Suppressor macrophage treated with lipopolysaccharide for 4 hours (primary cell): ENCODE data around the gene SBK2.
"Not testable (repeated sequence)": the region's sequence is repeated elsewhere in the genome, so short reads cannot be mapped to it uniquely, and the experiment has no call there.

Experiments used
- DNase-seq: peaks from one replicate; pipeline ENCODE4 v3.0.0-alpha.2; 2020

Gene SBK2

DNA sequence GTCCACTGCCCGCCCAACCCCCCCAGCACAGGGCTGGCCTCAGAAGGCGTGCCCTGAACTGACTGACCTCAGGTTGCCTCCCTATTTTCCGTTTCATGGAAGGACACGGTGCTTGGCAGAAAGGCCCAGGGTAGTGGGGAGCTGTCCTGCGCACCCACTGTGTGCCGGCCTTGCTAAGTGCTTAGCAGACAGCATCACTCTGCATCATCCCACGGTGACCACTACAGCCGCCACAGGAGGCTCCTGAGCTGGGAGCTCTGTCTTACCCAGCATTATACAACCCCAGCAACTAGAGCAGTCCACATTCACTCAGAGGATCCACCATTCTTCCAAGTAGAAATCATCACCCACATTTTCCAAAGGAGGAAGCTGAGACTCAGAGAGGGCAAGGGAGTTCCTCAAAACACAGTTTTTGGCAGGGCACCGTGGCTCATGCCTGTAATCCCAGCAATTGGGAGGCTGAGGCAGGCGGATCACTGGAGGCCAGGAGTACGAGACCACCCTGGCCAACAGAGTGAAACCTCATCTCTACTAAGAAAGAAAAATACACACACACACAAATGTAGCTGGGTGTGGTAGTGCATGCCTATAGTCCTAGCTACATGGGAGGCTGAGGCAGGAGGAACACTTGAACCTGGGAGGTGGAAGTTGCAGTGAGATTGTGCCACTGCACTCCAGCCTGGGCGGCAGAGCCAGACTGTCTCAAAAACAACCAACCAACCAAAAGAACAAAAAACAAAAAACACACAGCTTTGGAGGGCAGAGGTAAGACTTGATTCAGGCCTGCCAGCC lies 1.6 kb downstream of the SBK2 start:
- peak; percentile 21 for DNase-seq

DNA sequence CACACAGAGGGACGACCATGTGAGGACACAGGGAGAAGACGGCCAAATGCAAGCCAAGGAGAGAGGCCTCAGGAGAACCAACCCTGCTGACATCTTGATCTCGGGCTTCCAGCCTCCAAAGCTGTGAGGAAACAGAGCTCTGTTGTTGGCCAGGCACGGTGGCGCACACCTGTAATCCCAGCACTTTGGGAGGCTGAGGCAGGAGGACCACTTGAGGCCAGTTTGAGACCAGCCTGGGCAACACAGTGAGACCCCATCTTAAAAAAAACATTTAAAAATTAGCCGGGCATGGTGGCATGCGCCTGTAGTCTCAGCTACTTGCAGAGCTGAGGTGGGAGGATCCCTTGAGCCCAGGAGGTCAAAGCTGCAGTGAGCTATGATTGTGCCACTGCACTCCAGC lies 2.7 kb downstream of the SBK2 start:
- DNase-seq, result not testable (repeated sequence)

DNA sequence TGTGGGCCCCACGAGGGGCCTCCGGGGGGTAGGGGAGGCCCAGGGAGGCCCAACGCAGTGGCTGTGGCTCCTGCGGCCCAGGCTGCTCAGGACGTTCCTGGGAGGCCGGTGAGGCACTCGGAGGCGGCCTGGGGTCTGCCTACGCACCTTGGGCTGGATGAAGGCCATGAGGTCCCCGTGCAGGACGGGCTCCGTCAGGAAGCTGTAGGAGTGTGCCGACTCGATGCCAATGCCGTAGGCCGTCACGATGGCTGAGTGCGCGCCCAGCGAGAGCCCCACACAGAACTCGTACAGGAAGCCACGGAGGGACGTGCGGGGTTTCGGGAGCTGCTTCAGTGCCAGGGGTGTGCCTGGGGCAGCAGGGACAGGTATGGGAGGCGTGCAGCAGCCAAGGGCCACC lies 5.9 kb downstream of the SBK2 start:
- no peak for DNase-seq

DNA sequence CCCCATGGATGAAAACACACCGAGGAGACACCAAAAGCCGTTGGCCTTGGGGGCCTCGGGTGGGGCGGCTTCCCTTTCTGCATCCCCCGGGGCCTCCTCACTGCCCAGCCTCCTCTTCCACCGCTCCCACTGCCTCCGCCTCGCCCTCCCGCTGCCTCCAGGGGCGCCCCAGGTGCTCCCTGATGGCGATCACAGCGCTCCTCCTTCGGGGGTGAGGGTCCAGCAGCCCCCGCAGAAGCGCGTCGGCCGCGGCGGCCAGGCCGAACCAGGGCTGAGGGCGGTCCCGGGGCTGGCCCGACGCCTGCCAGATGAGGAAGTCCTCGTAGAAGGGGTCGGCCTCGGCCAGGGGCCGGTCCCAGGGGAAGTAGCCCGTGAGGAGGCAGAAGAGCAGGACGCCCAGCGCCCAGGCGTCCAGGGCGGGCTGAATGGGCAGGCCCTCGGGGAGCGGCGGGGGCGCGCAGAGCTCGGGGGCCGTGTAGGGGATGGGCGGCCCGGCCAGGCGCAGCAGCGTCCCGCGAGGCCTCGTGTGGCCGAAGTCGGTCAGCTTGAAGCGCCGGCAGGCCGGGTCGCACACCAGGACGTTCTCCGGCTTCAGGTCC lies 7.2 kb downstream of the SBK2 start:
- no peak for DNase-seq

DNA sequence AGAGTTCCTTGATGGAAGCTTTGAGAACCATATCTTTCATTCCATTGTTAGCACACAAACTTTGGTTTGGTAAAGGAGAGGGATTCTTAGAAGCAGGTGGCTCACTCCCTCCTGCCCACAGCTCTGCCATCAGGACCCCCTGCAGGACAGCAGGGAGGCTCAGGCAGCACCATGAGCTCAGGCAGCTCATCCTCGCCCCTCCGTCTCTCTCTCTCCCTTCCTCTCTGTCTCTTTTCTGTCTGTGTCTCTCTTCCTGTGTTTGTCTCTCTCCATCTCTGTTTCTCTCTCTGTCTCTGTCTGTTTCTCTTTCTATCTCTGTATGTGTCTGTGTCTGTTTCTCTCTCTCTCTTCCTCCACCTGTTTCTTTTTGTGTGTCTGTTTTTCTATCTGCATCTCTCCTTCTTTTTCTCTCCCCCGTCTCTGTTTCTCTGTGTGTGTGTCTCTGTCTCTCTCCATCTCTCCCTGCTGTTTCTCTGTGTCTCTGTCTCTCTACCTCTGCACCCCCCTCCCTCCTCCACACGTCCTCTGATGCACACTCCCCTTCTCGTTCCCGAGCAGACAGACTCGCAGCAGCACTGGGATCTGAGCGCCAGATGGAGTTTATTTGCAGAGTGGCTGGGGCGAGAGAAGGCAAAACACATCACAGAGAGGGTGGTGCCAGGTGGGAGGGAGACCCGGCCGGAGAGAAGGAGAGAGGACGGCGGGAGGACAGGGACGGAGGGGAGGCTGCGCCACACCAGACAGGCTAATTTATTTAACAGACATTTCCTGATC lies 8.7 kb downstream of the SBK2 start:
- no peak for DNase-seq

DNA sequence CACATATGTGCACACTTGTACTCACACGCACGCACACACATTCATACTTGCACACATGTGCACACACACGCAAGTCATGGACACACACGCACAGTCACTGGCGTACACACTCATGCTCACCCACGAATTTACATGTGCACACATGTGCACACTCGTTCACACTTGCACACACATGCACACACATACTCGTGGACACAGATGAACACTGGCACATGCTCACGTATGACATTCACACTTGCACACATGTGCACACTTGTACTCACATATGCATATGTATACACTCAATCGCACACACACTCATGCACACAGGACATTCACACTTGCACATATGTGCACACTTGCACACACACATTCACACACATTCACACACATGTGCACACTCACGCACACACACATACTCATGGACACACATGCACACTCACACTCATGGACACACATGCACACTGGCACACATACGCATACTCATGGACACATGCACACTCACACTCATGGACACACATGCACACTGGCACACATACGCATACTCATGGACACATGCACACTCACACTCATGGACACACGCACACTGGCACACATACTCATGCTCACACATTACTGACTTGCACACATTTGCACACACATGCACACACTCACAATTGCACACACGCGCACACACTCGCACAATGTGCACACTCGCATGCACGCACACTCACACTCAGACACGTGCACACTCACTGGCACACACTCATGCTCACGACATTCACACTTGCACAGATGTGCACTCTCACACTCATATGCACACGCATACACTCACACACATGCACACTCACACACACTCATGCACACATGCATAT lies 9.5 kb downstream of the SBK2 start:
- no peak for DNase-seq

DNA sequence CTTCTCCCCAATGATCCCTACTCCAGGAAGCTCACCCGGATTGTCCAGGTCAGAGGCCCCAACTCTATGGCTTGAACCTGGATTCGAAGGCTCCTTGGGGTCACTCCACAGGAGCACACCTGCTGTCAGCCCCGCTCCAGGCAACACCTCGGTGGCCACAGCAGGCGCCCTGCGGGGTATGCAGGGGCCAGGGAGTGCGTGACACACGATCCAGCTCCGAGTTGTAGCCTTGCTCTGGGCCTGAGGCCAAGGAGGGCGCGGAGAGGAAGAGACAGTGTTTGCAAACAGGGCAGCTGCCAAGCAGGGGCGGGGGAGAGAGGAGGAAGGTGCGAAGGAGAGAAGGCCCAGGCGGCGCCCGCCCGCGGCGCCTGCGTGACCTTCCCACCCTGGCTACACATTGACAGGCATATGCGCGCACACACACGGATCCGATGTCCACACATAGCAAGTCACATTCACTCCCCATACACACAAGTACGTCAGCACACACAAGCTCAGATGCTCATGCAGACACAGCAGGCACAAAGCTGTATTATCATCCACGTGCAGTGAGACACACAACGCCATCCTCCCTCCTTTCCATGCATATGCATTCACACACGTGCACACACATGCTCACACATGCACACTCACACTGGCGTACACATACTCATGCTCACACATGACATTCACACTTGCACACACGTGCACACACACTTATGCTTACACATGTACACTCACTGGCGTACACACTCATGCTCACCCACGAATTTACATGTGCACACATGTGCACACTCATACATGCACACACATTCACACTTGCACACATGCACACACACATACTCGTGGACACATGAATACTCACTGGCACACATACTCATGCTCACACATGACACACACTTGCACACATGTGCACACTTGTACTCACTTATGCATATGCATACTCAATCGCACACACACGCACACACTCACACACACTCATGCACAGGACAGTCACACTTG lies 10.4 kb downstream of the SBK2 start:
- no peak for DNase-seq

DNA sequence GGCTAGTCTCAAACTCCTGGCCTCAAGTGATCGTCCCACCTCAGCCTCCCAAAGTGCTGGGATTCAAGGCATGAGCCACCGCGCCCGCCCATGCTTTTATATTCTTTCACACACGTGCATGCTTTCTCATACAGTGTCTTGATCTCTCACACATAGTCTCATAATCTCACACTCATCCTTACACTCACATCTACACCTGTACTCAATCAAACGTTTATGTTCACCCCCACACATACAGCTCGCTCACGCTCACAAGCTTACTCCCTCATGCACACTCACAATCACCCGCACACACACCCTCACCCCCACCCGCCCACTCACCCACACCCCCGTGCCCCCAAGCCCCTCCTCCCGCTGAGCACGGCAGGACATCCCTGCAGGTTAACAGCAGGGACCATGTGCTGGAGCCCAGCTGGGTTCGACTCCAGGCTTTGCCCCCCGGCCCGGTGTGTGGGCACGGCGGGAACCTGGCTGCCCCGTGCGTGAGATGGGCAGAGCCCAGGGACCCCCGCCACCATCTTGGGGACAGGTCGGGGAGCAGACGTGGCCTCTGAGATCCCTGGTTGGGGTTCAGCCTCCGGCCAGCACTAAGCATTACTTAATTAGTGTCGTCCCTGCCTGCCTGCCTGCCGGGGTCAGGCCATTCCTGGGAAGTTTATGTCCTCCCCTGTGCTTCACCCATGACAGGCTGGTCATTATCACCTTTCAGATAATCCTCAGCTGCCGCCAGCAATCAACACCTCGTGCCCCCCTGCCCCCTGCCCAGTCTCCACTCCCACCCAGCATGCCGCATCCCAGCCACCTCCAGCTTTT lies 11.4 kb downstream of the SBK2 start:
- no peak for DNase-seq

DNA sequence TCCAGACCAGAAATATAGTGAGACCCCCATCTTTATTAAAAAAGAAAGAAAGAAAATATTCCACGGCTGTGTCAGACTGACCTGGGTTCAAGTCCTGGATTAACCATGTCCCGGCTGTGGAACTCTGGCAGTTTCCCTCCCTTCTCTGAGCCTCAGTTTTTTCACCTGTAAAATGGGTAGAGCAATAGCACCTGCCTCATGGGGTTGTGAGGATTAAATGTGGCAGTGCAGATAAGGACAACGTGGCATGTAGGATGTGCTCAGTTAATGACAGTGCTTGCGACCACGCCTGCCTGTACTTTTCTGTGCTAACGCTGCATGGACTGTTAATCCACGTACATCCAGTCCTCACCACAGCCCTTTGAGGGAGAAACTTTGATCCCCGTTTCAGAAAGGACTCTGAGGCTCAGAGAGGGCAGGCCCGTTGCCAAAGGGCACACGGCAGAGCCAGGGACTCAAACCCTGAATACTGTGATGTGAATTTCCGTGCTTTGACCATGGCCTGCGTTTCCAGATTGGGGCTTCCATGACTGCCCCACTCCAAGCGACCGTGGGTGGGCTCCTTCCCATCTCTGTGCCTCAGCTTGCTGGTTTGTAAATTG lies 16.1 kb downstream of the SBK2 start:
- DNase-seq, result no peak

DNA sequence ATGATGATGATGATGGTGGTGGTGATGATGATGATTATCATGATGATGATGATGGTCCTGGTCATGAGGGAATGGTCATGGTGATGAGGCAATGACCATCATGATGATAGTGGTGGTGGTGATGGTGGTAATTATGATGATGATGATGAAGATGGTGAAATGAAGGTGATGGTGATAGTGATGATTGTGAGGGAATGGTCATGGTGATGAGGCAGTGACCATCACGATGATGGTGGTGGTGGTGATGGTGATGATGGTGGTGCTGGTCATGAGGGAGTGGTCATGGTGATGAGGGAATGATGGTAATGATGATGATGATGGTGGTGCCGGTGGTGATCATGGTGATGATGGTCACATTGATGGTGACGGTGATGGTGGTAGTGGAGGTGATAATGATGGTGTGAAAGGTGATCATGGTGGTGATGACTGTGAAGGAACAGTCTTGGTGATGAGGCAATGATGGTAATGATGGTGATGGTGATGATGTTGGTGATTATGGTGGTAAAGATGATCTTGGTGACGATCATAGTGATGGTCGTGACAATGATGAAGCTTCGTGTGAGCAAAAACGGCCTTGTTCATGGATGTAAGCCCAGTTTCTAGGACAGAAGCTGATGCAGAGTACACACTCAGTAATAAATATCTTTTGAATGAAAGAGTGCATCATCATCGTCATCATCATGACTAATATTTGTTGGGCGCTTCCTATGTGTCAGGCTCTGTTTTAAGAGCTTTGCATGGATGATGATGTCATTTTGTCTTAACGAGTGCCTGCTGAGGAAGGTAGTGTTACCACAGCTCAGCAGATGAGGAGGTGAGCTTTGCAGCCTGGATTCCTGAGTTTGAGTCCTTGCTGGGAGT lies 17.3 kb downstream of the SBK2 start:
- peak; percentile 73 for DNase-seq

DNA sequence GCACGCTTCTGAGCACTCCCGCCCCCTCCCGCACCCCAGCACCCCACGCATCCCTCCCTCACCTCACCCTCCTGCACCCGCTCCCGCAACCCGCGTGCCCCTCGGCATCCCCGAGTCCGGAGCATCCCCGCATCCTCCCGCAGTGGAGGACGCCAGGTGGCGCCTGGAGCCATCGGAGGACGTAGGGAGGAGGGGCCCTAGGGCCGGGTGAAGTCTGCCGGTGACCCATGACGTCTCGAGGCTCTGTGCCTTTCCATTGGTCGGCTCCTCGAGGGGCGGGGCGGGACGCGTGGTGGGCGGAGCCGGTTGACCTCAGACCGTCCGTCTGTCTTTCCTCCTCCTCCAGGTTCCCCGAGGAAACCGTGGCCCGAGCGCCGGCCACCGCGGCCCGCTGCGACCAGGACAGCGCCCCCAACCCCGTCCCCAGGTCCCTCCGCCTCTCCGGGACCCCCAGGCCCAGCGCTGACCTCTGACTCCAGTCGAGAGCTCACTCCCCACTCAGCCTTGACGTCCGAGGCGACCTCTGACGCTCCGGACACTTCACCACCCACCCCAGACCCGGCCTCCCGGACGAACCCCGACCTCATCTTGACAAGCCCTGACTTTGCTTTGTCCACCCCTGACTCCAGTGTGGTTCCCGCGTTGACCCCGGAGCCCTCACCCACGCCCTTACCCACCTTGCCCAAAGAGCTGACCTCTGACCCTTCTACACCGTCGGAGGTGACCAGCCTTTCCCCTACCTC lies 19.9 kb downstream of the SBK2 start:
- DNase-seq, result peak; percentile 97

DNA sequence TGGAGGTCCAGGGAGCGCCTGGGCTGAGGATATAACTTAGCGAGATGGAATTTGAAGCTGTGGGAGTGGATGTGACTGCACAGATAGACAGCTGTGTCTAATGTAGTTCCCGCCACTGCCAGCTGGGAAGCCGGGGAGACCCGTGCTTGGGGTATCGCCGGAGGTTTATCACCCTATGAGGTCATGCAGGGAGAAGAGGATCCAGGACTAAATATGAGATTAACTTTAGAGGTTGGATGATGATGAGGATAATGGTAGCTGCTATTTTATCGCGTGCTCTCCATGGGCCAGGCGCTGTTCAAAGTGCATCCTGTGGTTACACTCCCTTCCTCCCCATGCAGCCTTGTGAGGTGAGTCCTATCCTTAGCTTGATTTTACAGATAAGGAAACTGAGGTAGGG lies 28.8 kb downstream of the SBK2 start:
- no peak for DNase-seq

DNA sequence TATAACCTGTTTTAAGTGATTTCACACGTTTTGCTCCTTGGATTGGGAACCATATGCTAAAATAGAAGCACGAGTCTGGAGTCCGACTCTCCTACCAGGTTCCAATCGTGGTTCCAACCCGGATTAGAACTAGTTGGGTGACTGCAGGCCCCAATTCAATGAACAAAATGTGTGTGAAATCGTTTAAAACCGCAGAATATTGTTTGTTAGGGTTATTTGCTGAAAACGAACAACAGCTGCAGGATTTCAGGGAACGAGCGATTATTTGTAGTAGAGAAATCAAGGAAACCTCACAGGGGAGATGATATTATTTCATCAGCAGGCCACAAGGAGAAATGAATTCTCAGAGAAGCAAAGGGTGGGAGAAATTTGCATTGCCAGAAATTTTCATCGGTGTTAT lies 32.0 kb downstream of the SBK2 start:
- no peak for DNase-seq

DNA sequence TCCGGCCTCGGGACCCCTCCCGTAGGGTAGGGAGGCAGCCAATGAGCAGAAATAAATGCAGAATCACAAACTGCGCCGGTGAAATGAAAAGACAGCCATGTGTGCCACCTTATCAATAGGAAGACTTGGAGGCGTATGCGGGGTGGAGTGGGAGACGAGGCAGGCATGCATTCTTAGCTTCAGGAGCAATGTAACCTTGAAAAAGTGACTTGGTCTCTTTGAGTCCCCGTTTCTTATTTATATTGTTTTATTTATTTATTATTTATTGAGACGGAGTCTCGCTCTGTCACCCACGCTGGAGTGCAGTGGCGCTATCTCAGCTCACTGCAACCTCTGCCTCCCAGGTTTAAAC lies 32.7 kb downstream of the SBK2 start:
- DNase-seq, result no peak

DNA sequence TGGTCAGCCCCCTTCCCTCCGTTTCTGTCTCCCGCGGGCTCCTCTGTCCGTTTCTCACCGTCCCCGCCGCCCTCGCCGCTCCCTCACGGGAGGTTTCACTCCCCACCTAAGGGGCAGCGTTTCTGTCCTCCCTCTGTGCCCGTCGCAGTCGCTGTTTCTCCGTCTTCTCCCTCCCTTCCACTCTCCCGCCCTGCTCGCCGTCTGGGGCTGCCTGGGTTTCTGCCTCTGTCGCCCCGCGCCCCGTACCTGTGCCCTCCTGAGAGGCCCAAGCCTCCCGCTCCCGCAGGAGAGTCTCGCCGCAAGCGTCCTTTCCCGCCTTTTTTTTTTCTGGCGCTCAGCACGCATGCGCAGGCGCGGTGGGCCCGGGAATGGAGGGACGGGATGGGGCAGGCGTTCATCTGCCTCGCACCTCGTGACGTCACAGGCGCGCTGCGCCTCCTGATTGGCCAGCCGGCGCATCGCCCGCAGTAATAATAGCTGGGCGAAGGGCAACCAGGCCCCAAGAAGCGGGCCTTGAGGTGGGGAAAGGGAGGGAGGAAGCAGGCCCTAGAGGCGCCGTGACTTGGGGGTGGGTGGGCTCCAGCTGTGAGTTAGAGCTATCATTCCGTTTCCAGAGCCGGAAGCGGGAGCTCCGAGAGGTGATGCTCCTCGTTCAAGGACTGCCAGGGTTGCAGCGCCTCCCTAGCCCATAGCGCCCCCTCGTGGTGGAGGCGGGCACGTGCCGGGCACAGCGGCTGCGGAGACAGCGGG lies 33.3 kb downstream of the SBK2 start:
- DNase-seq, result peak; percentile 96

DNA sequence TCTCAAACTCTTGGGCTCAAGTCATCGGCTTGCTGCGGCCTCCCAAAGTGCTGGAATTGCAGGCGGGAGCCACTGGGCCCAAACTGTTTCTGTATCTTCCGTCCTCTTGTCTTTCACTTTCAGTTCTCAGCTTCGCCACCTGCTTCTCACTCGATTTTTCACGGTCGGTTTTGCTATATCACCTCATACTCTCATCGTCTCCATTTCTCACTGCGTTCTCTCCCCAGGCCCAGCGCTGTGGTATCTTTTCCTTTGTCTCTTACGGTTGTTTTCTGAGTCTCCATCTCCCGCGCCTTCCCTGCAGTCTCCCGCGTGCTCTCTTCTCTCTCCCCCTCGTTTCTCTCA lies 33.8 kb downstream of the SBK2 start:
- no peak for DNase-seq

DNA sequence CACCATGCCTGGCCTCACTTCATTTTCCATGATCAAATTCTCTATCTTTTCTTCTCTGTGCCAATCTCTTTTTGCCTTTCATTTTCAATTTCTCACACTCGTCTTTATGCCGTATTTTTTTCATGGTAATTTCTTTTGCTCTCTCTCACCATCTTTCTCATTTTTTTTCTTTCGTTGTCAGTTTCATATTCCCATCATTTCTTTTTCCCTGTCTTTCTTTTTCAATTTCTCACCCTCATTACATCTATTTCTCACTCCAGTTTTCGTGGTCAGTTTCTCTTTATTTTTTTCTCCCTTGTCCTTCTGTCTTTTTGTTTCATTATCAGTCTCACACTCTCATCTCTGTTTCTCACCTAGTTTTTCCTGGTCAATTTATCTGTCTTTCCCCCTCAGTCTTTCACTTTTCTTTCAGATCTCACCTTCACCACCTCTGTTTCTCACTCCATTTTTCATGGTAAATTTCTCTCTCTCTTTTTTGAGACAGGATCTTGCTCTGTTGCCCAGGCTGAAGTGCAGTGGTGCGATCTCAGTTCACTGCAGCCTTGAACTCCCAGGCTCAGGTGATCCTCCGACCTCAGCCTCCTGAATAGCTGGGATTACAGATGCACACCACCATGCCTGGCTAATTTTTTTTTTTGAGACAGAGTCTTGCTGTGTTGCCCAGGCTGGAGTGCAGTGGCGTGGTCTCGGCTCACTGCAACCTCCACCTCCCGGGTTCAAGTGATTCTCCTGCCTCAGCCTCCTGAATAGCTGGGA lies 34.6 kb downstream of the SBK2 start:
- DNase-seq, result no peak
